Measurements from ENCODE around the gene HELZ2. TPM values are rescaled to one million over a fixed set of nuclear protein-coding genes. Genes with fewer than 3 reads are reported as not detected.

Gene HELZ2
- total RNA-seq, 1 experiment from 2014 or later: 27.9 TPM

DNA sequence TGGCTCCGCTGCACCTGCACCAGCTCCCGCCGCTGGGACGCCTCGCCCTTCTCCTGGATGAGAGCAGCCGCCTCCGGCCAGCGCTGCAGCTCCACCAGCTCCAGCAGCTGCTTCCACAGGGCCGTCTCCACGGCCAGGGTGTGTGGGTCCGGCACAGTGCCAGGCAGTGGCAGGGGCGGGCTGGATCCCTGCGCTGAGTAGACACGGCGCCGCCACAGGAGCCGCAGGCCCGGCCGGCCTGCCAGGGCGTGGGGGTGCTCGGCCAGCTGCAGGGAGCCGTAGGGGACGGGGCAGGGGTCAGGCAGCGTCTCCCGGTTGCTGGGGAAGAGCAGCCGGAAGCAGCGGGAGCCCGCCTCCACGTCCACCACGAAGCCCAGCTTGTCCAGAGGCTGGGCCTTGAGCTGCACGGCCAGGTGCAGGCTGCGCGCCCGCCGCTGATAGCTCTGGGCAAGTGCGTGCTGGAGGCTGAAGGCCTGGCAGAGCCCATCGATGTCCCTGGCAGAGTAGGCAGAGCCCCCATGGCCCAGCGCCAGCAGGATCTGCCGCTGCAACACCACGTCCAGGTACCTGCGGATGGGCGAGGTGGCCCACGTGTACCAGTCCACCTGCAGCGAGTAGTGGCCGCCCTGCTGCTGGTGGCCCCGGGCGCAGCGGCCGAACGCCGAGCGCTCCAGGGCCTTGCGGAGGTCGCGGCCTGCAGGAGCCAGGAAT is 10.7 kb downstream of the HELZ2 start:
- Histone ChIP-seq H3K27ac (ENCODE audit: insufficient read length, low read depth, low read length) (no peak overlapping the region), H3K14ac (ENCODE audit: insufficient read depth, low read length) (no peak overlapping the region), H3K4ac (ENCODE audit: low read depth, low read length) (no peak overlapping the region), H2BK15ac (ENCODE audit: low read depth, low read length) (no peak overlapping the region; the same call in 1 of the 2 replicates), H2BK120ac (ENCODE audit: low read depth, low read length, poor library complexity, severe bottlenecking) (no peak overlapping the region), H3K56ac (ENCODE audit: insufficient read length, low read depth, low read length) (no peak overlapping the region), H4K91ac (ENCODE audit: insufficient read length, low read depth, low read length) (no peak overlapping the region), H2BK5ac (ENCODE audit: insufficient read length, low read length) (no peak overlapping the region), H2BK20ac (ENCODE audit: low read depth, low read length, poor library complexity, severe bottlenecking) (no peak overlapping the region), H3K9me3 (ENCODE audit: control insufficient read depth, low read depth, low read length) (no peaks in the 10 kb centered on the region), H3K79me2 (ENCODE audit: insufficient read depth, low read length) (no peaks in the 10 kb centered on the region), H4K20me1 (ENCODE audit: control insufficient read depth, insufficient read depth, insufficient read length) (no peaks in the 10 kb centered on the region), H3K4me1 (ENCODE audit: insufficient read depth, low read length) (no peaks in the 10 kb centered on the region), H3K23ac (ENCODE audit: insufficient read length, low read depth, low read length) (no peak overlapping the region), H3K18ac (ENCODE audit: insufficient read length, low read depth, low read length) (no peak overlapping the region), H3K27me3 (ENCODE audit: insufficient read depth, low read length) (no peaks in the 10 kb centered on the region), H2AFZ (ENCODE audit: low read length) (no peak overlapping the region), H3T11ph (ENCODE audit: low read length) (no peak overlapping the region), H3K4me2 (ENCODE audit: insufficient read depth, insufficient read length, low read length) (no peak overlapping the region), H4K5ac (ENCODE audit: insufficient read length, low read depth, low read length) (no peak overlapping the region), H2AK5ac (ENCODE audit: insufficient read length, low read length) (no peak overlapping the region), H4K8ac (replicated peaks; ENCODE audit: insufficient read length, low read depth, low read length) (no peak overlapping the region), H2BK12ac (ENCODE audit: insufficient read length, low read depth, low read length) (no peak overlapping the region), H3K79me1 (ENCODE audit: insufficient read depth, low read depth, low read length, poor library complexity, severe bottlenecking) (no peaks in the 10 kb centered on the region), H3K23me2 (ENCODE audit: insufficient read length, low read depth, low read length, poor library complexity, severe bottlenecking) (no peaks in the 10 kb centered on the region), H3K9ac (ENCODE audit: extremely low read depth, insufficient read length, low read length) (no peak overlapping the region)
- Mint-ChIP-seq H3K27ac (no peak overlapping the region), H3K36me3 (ENCODE audit: insufficient read depth in 1 of 3, low read depth in 3 of 3) (peaks cover 3 to 9% (median 5%) of the 10 kb centered on the region in 3 experiments; a peak in 6 of 7 replicates), H3K4me3 (no peak overlapping the region), H3K9me3 (no peaks in the 10 kb centered on the region), H3K27me3 (ENCODE audit: low read depth) (no peaks in the 10 kb centered on the region), H3K4me1 (no peaks in the 10 kb centered on the region)
- WGBS (ENCODE audit: extremely low coverage, insufficient read length, low lambda C conversion rate): no CpG with 5 or more reads among the region's 55 CpGs
- TF ChIP-seq, protein P1, sequence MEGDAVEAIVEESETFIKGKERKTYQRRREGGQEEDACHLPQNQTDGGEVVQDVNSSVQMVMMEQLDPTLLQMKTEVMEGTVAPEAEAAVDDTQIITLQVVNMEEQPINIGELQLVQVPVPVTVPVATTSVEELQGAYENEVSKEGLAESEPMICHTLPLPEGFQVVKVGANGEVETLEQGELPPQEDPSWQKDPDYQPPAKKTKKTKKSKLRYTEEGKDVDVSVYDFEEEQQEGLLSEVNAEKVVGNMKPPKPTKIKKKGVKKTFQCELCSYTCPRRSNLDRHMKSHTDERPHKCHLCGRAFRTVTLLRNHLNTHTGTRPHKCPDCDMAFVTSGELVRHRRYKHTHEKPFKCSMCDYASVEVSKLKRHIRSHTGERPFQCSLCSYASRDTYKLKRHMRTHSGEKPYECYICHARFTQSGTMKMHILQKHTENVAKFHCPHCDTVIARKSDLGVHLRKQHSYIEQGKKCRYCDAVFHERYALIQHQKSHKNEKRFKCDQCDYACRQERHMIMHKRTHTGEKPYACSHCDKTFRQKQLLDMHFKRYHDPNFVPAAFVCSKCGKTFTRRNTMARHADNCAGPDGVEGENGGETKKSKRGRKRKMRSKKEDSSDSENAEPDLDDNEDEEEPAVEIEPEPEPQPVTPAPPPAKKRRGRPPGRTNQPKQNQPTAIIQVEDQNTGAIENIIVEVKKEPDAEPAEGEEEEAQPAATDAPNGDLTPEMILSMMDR (conservative IDR thresholded peaks at IDR 0.05): no peak
- DNase-seq: no peak
